Spleen (tissue), 7 donors: ENCODE measurements around the gene DIO3.

Experiments used
- POLR2A ChIP-seq, 3 donors: fragments of 450-650 bp; IDR thresholded peaks; one replicate each; pipeline ENCODE4 v1.5.1; 2017; ENCODE audit warnings: antibody characterized with exemption in 3 of 3, mild to moderate bottlenecking in 1 of 3
- POLR2AphosphoS5 ChIP-seq, 3 donors: sonication (generic); formaldehyde crosslinking; IDR thresholded peaks; one replicate each; pipeline ENCODE4 v1.5.1; 2017; ENCODE audit warnings: antibody characterized with exemption in 3 of 3
- TF ChIP-seq, protein P1 (sequence below), 11 experiments: fragments of 200-600 bp in 7 of 11; fragments of 450-650 bp in 4 of 11; sonication (generic) in 4 of 11; IDR thresholded peaks in 8 of 11; conservative IDR thresholded peaks in 3 of 11; 1 replicate in 7 of 11; 2 replicates in 4 of 11; pipeline versions ENCODE4 v1.4.0 to v1.8.0; 2016 to 2021; ENCODE audit warnings: antibody characterized with exemption in 11 of 11, inconsistent platforms in 4 of 11, mild to moderate bottlenecking in 1 of 11
- donor health status: DM: no; HTN: no; CAD: no; lungs with moderate emphysema.
- donor health status: DM: no; HTN: no; CAD: no.
- donor health status: DM: no; HTN: no; CAD: no.

DNA sequence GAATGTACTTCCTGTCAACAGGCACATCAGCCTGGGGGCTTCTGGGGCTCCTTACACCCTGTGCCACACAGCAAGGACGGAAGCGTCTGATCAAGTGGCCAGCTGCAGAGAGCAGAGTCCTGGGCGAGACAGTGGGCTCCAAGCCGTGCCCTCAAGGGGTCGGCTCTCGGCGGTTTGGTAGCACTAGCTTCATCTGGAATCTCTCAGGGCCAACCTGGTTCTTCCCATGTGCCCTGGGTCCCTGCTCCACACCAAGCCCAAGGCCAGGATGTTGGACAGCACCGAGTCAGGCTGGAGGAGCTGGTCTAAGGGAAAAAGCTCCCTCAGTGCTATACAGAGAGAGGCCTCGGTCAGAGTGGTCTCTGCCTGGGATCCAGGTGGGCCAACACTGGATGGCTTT, 20.5 kb downstream of the DIO3 start:
- TF ChIP-seq, protein P1, sequence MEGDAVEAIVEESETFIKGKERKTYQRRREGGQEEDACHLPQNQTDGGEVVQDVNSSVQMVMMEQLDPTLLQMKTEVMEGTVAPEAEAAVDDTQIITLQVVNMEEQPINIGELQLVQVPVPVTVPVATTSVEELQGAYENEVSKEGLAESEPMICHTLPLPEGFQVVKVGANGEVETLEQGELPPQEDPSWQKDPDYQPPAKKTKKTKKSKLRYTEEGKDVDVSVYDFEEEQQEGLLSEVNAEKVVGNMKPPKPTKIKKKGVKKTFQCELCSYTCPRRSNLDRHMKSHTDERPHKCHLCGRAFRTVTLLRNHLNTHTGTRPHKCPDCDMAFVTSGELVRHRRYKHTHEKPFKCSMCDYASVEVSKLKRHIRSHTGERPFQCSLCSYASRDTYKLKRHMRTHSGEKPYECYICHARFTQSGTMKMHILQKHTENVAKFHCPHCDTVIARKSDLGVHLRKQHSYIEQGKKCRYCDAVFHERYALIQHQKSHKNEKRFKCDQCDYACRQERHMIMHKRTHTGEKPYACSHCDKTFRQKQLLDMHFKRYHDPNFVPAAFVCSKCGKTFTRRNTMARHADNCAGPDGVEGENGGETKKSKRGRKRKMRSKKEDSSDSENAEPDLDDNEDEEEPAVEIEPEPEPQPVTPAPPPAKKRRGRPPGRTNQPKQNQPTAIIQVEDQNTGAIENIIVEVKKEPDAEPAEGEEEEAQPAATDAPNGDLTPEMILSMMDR (IDR thresholded peaks at IDR 0.05 in 8 of 11, conservative IDR thresholded peaks at IDR 0.05 in 3 of 11): no peak
- no peak for TF ChIP-seq POLR2A (IDR thresholded peaks at IDR 0.05)
- no peak for TF ChIP-seq POLR2AphosphoS5 (IDR thresholded peaks at IDR 0.05)
